ENCODE measurements around the gene MANSC4. TPM values are rescaled to one million over a fixed set of nuclear protein-coding genes. Genes with fewer than 3 reads are reported as not detected.

MANSC4 gene
- total RNA-seq, 2 experiments from 2014 or later = not detected

DNA sequence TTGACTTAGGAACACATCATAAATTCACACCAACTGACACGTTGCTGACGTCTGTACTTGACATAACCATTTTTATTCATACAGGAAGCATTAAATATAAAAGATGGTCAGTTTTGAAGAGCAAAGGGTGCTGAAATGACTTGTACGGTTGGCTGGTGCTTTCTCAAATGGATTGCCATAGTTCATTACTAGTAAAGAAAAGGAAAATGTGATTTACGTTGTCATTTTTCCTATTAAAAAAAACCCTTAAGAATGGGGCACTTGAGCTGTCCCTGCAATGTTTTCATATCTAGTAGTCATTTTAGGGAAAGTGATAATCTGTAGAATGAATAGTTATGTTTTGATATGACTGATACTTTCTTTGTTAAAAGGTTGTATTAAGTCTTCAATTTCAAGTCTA is 22.5 kb upstream of the MANSC4 start:
- POLR2A ChIA-PET = interaction anchor here (0.6 kb wide), 1 partner anchor 408 kb away, joined by 3 read pairs; no protein-coding TSS in a partner anchor
- TF ChIP-seq, protein P1, sequence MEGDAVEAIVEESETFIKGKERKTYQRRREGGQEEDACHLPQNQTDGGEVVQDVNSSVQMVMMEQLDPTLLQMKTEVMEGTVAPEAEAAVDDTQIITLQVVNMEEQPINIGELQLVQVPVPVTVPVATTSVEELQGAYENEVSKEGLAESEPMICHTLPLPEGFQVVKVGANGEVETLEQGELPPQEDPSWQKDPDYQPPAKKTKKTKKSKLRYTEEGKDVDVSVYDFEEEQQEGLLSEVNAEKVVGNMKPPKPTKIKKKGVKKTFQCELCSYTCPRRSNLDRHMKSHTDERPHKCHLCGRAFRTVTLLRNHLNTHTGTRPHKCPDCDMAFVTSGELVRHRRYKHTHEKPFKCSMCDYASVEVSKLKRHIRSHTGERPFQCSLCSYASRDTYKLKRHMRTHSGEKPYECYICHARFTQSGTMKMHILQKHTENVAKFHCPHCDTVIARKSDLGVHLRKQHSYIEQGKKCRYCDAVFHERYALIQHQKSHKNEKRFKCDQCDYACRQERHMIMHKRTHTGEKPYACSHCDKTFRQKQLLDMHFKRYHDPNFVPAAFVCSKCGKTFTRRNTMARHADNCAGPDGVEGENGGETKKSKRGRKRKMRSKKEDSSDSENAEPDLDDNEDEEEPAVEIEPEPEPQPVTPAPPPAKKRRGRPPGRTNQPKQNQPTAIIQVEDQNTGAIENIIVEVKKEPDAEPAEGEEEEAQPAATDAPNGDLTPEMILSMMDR (conservative IDR thresholded peaks at IDR 0.05; ENCODE audit: low read length) = no peak
- no peak for TF ChIP-seq EZH2phosphoT487 (IDR thresholded peaks at IDR 0.05; ENCODE audit: borderline replicate concordance, low read depth, low read length)
- Histone ChIP-seq H4K20me1 (ENCODE audit: insufficient read depth, low read length) (no peaks in the 10 kb centered on the region), H2AFZ (ENCODE audit: low read length) (no peak overlapping the region), H3K4me2 (ENCODE audit: low read length) (no peak overlapping the region), H3K27ac (ENCODE audit: low read depth, low read length, poor library complexity, severe bottlenecking) (no peak overlapping the region), H3K9me3 (ENCODE audit: low read length) (no peaks in the 10 kb centered on the region), H3K9me2 (ENCODE audit: insufficient read depth, low read length) (no peaks in the 10 kb centered on the region), H3K79me2 (ENCODE audit: insufficient read depth, low read depth, low read length) (no peaks in the 10 kb centered on the region), H3K36me3 (ENCODE audit: insufficient read depth, low read length) (peaks cover 20% of the 10 kb centered on the region), H3K4me1 (ENCODE audit: insufficient read depth, low read length, poor library complexity, severe bottlenecking) (no peaks in the 10 kb centered on the region), H3K4me3 (ENCODE audit: low read depth, low read length, poor library complexity, severe bottlenecking) (no peak overlapping the region)
- intact Hi-C loops (cut with micrococcal nuclease; ENCODE audit: unreplicated experiment) = no loop called here
- DNase-seq (ENCODE audit: low spot score) = no peak
- CTCF ChIA-PET (ENCODE audit: unreplicated experiment) = no interaction called here
- no TSS peak for BruUV-seq (replicated peaks)

DNA sequence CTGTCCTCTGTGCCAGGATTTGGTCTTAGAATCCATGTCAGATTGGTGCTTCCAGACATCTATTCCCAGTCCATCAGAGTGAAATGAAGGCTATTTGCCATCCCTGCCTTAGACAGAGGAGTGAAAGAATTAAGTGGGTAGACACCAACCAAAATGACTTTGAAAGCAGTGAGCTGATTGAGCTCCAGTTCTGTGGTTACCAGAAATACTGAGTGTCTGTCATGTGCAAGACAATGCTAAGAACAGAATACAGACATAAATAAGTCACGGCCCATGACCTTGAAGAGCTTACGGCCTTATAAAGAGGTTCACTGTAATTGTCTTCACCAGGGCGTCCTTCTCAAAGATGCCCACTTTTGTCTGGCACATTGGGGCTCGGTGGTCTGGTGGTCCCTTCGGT is 21.6 kb upstream of the MANSC4 start:
- Histone ChIP-seq H3K27ac (ENCODE audit: low read depth, low read length, poor library complexity, severe bottlenecking) (no peak overlapping the region), H3K9me3 (ENCODE audit: low read length) (no peaks in the 10 kb centered on the region), H3K9me2 (ENCODE audit: insufficient read depth, low read length) (no peaks in the 10 kb centered on the region), H2AFZ (ENCODE audit: low read length) (no peak overlapping the region), H3K4me3 (ENCODE audit: low read depth, low read length, poor library complexity, severe bottlenecking) (no peak overlapping the region), H4K20me1 (ENCODE audit: insufficient read depth, low read length) (no peaks in the 10 kb centered on the region), H3K4me1 (ENCODE audit: insufficient read depth, low read length, poor library complexity, severe bottlenecking) (no peaks in the 10 kb centered on the region), H3K79me2 (ENCODE audit: insufficient read depth, low read depth, low read length) (no peaks in the 10 kb centered on the region), H3K36me3 (ENCODE audit: insufficient read depth, low read length) (peaks cover 26% of the 10 kb centered on the region), H3K4me2 (ENCODE audit: low read length) (no peak overlapping the region)
- TF ChIP-seq, protein P1 (conservative IDR thresholded peaks at IDR 0.05; ENCODE audit: low read length) = no peak
- no peak for TF ChIP-seq EZH2phosphoT487 (IDR thresholded peaks at IDR 0.05; ENCODE audit: borderline replicate concordance, low read depth, low read length)
- BruUV-seq (replicated peaks) = no TSS peak
- ChIA-PET POLR2A (no interaction called here), CTCF (ENCODE audit: unreplicated experiment) (no interaction called here)
- DNase-seq (ENCODE audit: low spot score) = no peak
- intact Hi-C loops (cut with micrococcal nuclease; ENCODE audit: unreplicated experiment) = no loop called here

- ChIA-PET CTCF (ENCODE audit: unreplicated experiment) (no interaction called here), POLR2A (interaction anchor here (1.0 kb wide), 1 partner anchor 21 kb away, joined by 3 read pairs; no protein-coding TSS in a partner anchor)
- Histone ChIP-seq H3K4me3 (ENCODE audit: low read depth, low read length, poor library complexity, severe bottlenecking) (no peak overlapping the region), H3K27ac (ENCODE audit: low read depth, low read length, poor library complexity, severe bottlenecking) (no peak overlapping the region), H3K79me2 (ENCODE audit: insufficient read depth, low read depth, low read length) (no peaks in the 10 kb centered on the region), H3K4me2 (ENCODE audit: low read length) (no peak overlapping the region), H3K9me2 (ENCODE audit: insufficient read depth, low read length) (no peaks in the 10 kb centered on the region), H3K36me3 (ENCODE audit: insufficient read depth, low read length) (peaks cover 26% of the 10 kb centered on the region), H3K4me1 (ENCODE audit: insufficient read depth, low read length, poor library complexity, severe bottlenecking) (no peaks in the 10 kb centered on the region), H4K20me1 (ENCODE audit: insufficient read depth, low read length) (no peaks in the 10 kb centered on the region), H2AFZ (ENCODE audit: low read length) (no peak overlapping the region), H3K9me3 (ENCODE audit: low read length) (no peaks in the 10 kb centered on the region)
- TF ChIP-seq, protein P1 (conservative IDR thresholded peaks at IDR 0.05; ENCODE audit: low read length) = no peak
- TF ChIP-seq EZH2phosphoT487 (IDR thresholded peaks at IDR 0.05; ENCODE audit: borderline replicate concordance, low read depth, low read length) = no peak
- BruUV-seq (replicated peaks) = no TSS peak
- intact Hi-C loops (cut with micrococcal nuclease; ENCODE audit: unreplicated experiment) = no loop called here
- DNase-seq (ENCODE audit: low spot score) = no peak
Observed at GRCh38 chr12:27800819-27801218, 20.8 kb upstream of the MANSC4 start.

Measured in OCI-LY7 (cell line).